Vagina (tissue), 2 donors: ENCODE data around the gene IGFBP6.

Experiments used
- POLR2AphosphoS5 ChIP-seq, 2 donors: sonication (generic); formaldehyde crosslinking; IDR thresholded peaks; one replicate each; pipeline ENCODE4 v1.9.0; 2017; ENCODE audit warnings: antibody characterized with exemption in 2 of 2, mild to moderate bottlenecking in 2 of 2, low read depth in 1 of 2; ENCODE audit not compliant: insufficient read depth in 1 of 2
- TF ChIP-seq, protein P1 (sequence below), 3 experiments: fragments of 450-650 bp in 2 of 3; fragments of 200-600 bp in 1 of 3; sonication (generic) in 1 of 3; IDR thresholded peaks; one replicate each; pipeline ENCODE4 v1.5.1; 2017 to 2019; ENCODE audit warnings: antibody characterized with exemption in 3 of 3, mild to moderate bottlenecking in 2 of 3, moderate library complexity in 2 of 3

DNA sequence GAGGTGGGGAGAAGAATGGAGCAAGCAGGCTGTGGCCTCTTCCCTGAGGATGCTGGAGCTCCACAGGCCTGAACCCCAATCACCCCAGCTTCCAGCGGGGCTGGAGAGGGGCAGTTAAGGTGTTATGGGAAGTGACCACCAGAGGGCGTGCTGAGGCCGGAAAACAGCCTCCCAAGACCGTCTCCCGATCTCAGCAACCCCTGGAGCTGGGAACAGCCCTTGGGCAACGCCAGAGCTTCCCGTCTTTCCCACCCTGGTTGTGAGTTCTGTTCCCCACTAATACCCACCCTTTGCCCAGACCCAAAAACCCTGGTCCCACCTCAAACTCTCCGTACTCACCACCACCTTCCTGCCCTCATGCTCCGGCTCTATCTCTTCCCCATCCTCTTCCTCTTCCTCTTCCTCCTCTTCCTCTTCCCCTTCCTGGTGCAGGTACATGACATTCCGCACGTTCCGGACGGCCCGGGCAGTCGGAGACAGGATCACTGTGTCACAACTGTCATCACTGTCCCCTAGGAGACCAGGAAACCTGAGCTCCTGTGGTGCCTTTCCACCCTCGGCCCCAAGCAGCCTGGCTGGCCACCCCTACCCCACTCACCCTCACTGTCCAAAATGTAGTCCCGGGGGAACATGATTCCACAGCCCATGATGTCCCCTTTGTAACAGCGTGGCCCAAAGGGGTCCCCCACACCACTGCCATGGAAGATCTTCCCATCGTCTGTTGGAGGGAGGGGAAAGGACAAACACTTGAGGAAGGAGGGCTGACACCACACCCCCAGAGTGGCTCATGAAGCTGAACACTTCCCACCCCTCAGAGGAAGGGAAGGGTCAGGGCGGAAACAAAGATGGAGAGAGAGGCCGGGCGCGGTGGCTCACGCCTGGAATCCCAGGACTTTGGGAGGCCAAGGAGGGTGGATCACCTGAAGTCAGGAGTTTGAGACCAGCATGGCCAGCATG lies 31.2 kb upstream of the IGFBP6 start:
- TF ChIP-seq, protein P1, sequence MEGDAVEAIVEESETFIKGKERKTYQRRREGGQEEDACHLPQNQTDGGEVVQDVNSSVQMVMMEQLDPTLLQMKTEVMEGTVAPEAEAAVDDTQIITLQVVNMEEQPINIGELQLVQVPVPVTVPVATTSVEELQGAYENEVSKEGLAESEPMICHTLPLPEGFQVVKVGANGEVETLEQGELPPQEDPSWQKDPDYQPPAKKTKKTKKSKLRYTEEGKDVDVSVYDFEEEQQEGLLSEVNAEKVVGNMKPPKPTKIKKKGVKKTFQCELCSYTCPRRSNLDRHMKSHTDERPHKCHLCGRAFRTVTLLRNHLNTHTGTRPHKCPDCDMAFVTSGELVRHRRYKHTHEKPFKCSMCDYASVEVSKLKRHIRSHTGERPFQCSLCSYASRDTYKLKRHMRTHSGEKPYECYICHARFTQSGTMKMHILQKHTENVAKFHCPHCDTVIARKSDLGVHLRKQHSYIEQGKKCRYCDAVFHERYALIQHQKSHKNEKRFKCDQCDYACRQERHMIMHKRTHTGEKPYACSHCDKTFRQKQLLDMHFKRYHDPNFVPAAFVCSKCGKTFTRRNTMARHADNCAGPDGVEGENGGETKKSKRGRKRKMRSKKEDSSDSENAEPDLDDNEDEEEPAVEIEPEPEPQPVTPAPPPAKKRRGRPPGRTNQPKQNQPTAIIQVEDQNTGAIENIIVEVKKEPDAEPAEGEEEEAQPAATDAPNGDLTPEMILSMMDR (IDR thresholded peaks at IDR 0.05), result peak; percentile 88 to 97 (median 95)
- peak in 1 of 2 donors; percentile 63 for TF ChIP-seq POLR2AphosphoS5 (IDR thresholded peaks at IDR 0.05; ENCODE audit: insufficient read depth in 1 of 2, low read depth in 1 of 2)
